Measurements from ENCODE around the gene SALL4. TPM values are rescaled to one million over a fixed set of nuclear protein-coding genes. Genes with fewer than 3 reads are reported as not detected.

The SALL4 gene
- total and polyA plus RNA-seq, 2 donors (not counting 3 experiments of a cell fraction or from before 2014, with no cell fraction given) = 1.3 to 1.9 TPM

GRCh38 chr20:51763965-51764602, 38.2 kb downstream of the SALL4 start:
- intact Hi-C loops (cut with micrococcal nuclease) = loop anchor here (10.0 kb wide), 1 partner anchor 399 kb away; no protein-coding TSS in a partner anchor
- Histone ChIP-seq H3K79me2 (ENCODE audit: control insufficient read depth, insufficient read depth, low read length) (peaks cover 9% of the 10 kb centered on the region), H3K4me1 (ENCODE audit: control insufficient read depth, extremely low read depth, insufficient read depth, low read length) (peaks cover 6% of the 10 kb centered on the region), H3K4me2 (ENCODE audit: insufficient read depth, low read length) (no peak overlapping the region), H3K9ac (replicated peaks; ENCODE audit: extremely low read depth, insufficient read depth, low read length) (no peak overlapping the region), H3K36me3 (ENCODE audit: control insufficient read depth in 2 of 2, extremely low read depth in 1 of 2, insufficient read depth in 2 of 2, low read length in 2 of 2) (no peaks in the 10 kb centered on the region), H3K9me1 (replicated peaks; ENCODE audit: control insufficient read depth, extremely low read depth, insufficient read depth, low read length) (no peaks in the 10 kb centered on the region), H4K20me1 (replicated peaks; ENCODE audit: control insufficient read depth, extremely low read depth, insufficient read depth, low read length) (no peaks in the 10 kb centered on the region), H3K27me3 (ENCODE audit: control insufficient read depth in 2 of 2, insufficient read depth in 2 of 2, low read length in 2 of 2) (no peaks in the 10 kb centered on the region), H3K4me3 (replicated peaks in 1 of 3; ENCODE audit: insufficient read depth in 1 of 3, low read depth in 1 of 3, low read length in 3 of 3) (no peak overlapping the region), H3K27ac (ENCODE audit: insufficient read depth, low read depth, low read length) (no peak overlapping the region), H3K9me3 (replicated peaks; ENCODE audit: control insufficient read depth, insufficient read depth, low read length) (no peaks in the 10 kb centered on the region), H2AFZ (ENCODE audit: low read depth, low read length) (no peak overlapping the region)
- DNase-seq (ENCODE audit: low read depth, low spot score) = no peak
- BruUV-seq (replicated peaks) = no TSS peak
- FAIRE-seq = no peak
- ChIA-PET POLR2A (no interaction called here), CTCF (interaction anchor here (0.8 to 1.0 kb wide), 2 partner anchors 11 to 127 kb away, joined by 3 read pairs; no protein-coding TSS in a partner anchor)
- TF ChIP-seq POLR2A (IDR thresholded peaks at IDR 0.05; ENCODE audit: low read depth, low read length) (no peak), JUN (IDR thresholded peaks at IDR 0.05; ENCODE audit: borderline replicate concordance, insufficient read depth, insufficient read length, low read depth) (no peak), POLR2AphosphoS5 (IDR thresholded peaks at IDR 0.05; ENCODE audit: insufficient read depth, low read depth, low read length) (no peak), GATA2 (IDR thresholded peaks at IDR 0.05; ENCODE audit: insufficient read depth, insufficient read length, low read depth, low read length) (no peak), MYC (IDR thresholded peaks at IDR 0.05; ENCODE audit: low read depth, low read length) (no peak), EZH2 (IDR thresholded peaks at IDR 0.05; ENCODE audit: borderline replicate concordance, low read depth, low read length, severe bottlenecking) (no peak), MAX (IDR thresholded peaks at IDR 0.05; ENCODE audit: insufficient read depth, insufficient read length) (no peak), FOS (IDR thresholded peaks at IDR 0.05; ENCODE audit: borderline replicate concordance, insufficient read depth, low read length) (no peak), CTCF (IDR thresholded peaks at IDR 0.05; ENCODE audit: extremely low read depth in 1 of 2, insufficient read depth in 1 of 2, low read depth in 1 of 2, low read length in 2 of 2) (no peak)
- dilution Hi-C loops (cut with MboI; ENCODE audit: extremely low pct_ligation_motif_present, low sequenced_read_pairs) = no loop called here

All from endothelial cell of umbilical vein (primary cell).